ENCODE measurements around the gene DPYSL4.
A peak's percentile ranks its signal among the peaks of the same experiment; 100 is the strongest.

Gene DPYSL4

DNA sequence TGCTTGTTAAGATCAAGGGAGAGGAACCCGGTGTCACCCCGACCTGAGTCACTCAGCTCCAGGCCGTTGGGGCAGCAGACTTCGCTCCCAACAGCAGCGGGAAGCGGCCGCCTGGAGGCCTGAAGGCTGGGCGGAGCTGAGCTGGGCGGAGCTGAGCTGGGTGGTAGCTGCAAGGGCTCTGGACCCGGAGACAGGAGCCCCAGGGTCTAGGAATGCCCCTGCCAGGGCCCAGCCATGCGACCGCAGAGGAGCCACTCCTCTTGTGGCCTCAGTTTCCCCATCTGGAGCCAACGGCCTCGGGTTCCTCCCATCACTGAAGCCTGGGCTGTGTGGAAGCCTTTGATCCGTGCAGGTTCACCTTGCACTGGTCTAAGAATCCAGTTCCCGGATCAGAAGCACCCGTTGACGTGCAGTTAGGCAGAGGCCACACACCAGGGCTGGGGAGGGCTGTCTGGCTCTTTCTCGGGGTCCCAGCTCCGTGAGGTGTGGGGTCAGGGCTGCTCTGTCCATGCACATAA, 21.9 kb upstream of the DPYSL4 start:
- no peak for ATAC-seq

DNA sequence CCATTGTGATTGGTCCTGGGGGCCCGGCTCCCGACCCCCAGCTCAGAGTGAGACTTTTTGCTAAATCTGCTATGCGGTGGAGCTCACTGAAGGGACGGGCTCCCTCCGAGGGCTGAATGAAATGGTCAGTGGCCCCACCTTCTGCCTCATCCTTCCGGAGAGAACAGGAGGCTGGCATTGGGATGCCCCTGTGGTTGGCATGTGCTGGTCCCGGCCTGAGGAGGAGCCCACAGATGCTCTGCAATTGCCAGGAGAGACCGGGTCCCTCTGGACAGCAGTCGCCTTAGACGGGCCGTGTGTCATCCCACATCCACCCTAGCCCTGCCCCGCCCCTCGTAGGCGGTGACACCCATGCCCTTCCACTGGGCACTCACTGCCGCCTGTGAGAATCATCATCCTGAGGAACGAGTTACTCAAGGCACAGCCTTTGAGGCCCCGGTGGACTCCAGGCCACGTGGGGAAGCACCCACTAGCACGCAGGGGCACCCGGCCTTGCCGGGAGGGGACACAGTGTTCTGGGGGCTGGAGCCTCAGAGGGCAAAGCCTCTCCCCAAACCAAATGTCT, 21.2 kb upstream of the DPYSL4 start:
- ATAC-seq, result no peak

DNA sequence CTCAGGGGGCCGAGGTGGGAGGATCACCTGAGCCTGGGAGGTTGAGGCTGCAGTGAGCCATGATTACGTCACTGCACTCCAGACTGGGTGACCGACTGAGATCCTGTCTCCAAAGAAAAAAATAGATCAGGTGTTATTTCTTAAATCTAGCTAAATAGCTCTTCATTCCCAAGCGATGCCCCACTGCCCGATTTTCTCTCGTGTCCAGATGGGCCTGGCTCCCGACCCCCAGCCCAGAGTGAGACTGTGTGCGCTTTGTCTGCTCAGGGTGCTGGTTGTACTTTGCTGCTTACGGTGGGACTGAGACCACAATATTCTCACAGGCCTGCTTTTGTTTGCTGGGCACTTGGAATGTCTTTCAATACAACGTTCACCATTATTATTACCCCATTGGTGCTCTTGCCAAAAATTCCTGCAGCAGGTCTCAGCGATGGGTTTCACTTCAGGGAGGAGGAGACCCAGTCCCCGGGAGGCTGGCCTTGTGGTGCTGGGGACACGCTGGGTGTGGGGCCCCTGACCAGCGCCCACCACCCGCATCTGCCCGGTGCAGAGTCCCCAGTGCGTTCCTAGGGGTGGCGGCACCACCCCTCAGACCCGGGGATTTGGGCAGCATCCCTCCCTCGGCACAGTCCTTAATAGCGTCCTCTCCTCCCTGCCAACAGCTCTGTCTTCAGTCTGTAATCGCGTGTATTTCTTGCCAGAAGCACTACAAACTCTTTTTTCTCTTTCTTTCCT, 20.4 kb upstream of the DPYSL4 start:
- no peak for ATAC-seq

DNA sequence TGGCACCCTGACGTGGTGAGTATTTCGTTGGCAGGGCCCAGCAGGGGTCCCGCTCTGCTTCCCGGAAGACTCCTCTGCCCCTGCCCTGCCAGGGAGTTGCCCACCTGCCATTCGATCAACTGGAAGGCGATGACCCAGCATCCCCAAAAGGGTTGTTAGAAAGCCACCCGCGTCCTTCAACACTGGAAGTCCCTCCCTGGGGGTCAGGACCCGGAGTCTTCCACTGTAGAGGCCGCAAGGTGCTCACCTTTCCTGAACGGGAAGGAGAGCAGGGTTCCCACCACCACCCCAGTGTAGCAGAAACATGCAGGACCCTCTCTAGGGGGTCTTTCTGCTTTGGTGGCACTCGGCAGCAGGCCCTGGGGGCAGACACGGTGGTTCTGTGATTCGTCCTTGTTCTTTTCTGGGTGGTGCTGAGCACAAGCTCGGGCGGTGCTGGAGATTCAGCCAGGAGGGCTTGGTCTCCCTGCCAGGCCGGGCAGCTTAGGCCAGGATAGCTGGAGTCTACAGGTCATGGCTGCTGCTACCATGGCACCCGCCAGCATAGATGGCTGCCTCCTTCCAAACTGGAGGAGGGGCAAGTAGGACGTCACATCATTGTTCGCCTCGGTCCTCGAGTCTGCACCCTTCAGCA, 19.6 kb upstream of the DPYSL4 start:
- no peak for ATAC-seq

DNA sequence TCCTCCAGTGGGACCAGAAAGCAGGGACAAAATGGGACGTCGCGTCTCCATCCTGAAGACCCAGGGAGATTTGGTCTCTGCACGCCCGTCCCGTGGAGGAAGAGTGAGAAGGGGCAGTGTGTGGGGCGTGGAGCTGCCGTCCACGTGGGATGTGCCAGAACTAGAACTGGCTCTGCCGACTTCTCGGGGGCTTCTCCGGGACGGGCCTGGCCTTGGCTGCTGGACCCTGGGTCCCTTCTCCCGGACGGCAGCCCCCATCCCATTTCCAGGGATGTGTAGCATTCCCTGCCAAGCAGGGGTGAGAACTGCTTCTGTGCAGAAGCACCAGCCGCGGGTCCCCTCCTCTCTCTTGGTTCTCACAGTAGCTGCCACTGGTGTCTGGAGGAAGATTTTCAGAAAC, 18.8 kb upstream of the DPYSL4 start:
- ATAC-seq, result no peak

DNA sequence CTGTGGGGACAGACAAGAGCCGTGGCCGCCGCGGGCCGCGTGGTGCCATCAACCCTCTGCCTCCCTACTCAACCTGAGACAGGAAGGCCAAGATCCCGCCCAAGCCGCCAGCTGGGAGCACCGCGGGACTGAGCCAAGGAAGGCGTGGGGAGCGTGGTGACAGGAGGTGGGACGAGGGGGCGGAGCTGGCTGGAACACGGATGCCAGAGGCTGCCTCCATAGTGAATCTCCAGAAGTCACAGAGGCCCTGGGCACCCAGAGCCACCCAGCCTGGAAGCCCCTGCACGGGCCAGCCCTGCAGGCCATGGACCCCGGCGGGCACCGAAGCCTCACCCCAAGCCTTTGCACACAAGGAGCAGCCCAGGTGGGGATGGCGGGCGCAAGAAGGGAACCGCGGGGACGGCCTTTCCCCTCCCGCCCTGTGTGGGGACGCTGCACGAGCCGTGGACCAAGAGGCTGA, 18.1 kb upstream of the DPYSL4 start:
- ATAC-seq, result no peak

DNA sequence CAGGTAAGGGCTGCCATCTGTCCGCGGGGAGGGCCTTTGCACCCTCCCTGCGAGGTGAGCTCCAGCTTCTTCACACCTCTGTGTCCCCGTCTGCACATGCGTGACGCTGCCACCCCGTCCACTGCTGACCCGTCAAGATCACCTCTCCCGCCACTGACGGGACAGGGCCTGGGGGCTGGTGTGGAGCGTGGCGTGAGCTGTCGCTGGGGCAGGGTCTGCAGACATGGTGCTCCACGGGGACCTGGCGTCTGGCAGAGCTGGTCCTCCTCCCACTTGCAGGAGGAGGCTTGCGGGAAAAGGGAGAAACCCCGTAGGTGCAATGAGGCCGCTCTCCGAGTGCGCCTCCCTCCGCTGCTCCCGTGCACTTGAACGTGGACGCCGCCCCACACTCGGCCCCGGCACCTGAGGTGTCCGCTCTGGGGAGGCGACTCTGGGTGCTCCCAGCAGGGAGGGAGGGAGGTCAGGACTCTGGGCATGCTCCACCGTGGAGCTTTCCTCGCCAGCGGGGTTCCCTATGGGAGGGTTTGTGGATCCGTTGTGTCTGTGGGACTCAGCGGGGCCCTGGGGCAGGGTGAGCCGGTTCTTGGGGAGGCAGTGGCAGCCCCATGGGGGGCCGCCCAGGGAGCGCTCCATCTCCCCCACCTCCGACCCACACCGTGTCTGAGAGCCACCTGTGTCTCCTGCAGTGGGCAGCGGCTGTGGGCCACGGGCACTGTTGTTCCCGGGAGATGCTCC, 17.6 kb upstream of the DPYSL4 start:
- no peak for ATAC-seq

DNA sequence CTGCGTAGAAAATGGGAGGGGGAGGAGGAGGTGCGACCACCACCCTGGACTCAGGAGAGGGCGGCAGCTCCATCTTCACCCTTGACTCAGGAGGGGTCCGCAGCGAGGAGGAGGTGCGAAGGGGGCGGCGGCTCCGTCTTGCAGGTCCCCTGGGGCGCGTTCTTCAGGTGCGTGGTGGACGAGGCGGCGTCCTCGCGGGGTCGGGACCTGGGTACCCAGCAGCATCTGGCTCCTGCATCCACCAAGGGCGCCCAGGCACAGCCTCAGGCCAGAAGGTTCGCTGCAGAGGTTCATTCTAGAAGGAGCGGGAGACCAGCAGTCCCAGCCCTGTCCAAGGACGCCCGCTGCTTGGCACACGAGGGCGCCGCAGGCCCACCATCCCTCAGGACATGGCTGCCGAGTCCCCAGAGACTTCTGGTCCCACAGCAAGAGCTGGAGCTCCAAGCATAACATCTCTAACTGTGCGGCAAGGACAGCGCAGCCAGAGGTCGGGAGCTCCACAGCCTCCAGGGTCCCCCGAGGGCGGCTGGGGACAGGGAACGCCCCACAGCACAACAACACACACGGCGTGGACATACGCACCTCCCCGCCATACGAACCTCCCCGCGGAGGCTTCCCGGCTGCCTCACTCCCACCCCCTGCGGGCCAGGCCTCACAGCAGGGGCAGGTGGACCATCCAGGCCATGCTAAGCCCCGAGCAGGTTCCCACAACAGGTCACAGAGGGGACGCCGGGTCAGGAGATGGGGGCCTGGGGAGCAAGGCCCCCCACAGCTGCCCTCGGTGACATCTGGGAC, 16.8 kb upstream of the DPYSL4 start:
- no peak for ATAC-seq

DNA sequence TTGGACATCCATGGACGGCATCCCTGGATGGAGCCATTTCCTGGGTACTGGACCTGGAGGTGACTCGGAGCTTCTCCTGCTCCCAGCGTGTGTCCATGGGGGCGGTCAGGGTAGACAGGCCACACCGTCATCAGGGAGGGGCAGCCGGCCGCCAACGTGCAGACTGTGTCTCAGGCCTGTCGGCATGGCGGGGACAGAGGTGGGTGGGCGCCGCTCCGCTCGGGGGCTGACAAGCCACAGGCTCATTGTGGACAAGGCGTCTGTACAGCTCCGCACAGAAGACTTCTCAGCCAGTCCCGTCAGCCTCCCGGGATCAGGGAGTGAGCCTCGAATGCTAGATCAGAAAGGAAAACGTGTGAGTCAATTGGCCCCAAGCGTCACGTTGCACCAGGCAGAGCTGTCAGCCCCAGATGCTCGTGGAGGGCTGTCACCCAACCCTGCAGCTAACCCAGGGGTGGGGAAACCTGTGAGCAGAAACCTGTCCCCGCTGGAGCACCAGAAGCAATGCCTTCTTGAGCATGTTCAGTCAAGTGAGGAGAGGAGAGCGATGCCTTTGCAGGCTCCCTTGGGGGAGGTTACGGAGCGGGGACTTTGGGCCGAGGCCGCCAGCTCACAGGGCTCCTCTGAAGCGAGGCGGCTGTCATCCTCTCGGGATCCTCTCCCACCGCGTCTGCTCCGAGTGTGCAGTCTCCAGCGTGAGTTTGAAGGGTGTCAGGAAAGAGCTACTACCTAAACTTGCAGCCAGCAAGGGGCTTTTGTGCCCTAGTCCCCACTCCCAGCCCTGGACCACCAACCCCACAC, 16.0 kb upstream of the DPYSL4 start:
- no peak for ATAC-seq

DNA sequence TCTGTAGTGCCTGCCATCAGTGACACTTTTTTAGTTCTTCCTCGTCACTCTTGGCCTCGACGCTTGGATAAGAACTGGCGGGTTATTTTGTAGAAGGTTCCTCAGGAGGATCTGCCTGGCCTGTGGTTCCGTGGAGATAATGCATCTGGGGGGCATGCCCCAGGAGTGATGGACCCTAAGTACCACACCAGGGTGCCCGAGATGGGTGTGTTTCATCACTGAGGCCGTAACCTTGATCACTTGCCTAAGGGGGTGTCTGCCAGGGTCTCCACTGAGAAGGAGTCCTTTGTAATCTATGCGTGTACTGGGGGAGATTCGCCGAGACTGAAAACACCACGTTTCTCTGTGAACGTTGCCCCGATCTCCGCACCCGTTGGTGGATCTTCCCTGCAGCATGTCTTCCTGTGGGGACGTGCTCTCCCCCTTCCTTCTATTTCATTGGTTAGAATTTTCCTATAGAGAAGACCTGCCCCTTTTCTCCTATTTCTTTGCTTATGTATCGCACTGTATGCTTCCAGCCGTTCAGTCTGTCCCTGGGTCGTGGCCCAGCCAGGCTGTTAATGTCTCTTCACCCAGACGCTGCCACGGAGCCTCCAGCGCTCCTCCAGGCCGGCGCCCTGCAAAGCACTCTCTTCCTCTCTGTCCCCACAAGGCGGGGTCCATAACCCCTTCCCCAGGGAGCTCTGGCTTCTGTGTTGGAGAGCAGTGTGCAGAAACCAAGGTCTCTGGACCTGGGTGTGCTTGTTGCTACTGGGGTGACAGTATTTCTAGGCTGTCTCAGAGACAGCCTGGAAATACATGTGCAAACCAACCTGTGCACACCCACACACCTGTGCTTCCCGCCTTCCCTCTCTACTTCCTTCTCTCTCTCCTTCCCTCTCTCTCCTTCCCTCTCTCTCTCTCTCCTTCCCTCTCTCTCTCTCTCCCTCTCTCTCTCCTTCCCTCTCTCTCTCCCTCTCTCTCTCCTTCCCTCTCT, 14.4 kb upstream of the DPYSL4 start:
- ATAC-seq, result no peak

DNA sequence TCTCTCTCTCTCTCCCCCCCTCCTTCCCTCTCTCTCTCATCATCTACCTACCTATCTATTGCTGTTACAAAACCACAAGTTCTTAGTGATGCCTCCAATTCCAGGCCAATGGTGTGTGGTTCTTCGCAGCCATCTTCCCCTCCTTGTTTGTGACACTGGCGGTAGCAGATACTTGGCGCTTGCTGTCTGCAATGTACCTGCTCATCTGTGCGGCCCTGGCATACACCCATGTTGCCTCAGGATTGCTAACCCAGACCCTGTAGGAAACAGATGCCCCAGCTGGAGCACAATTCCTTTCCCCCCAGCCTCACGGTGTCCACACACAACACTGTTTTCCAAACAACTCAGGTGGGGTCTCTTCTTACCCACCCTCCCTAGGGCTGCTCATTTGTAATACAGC, 13.6 kb upstream of the DPYSL4 start:
- no peak for ATAC-seq

DNA sequence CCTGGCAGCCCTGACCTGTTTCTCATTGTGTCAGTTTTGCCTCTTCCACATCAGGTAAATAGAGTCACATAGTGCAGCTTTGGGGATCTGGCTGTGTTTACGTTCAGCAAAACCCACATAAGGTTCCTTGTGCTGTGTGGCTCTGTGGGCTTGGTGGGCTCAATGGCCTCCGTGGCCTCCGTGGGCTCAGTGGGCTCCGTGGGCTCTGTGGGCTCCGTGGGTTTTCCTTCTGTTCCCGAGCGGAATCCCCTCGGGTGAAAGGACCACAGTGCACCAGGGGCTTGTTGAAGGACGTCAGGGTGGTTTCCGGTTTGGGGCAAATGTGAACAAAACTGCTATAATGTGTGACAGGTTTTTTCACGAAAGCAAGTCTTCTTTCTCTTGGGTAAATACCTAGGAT, 12.5 kb upstream of the DPYSL4 start:
- ATAC-seq, result no peak

DNA sequence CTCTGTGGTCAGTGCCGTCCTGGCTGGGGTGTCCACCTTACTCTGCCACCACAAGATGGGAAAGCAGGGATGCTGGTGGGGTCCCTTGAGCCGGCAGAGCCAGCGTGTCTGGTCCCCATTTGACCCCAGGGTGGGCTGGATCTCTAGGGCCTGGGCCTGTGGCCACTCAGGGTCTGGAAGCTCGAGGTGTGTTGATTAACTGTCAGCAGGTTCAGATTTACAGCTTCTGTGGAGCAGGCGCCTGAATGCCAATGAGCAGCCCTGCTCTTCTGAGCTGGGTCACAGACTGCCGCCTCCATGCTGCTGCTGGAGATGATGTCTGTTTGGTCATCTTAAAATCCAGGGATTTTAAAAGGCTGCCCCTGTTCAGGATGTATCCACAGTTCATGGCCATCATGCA, 11.3 kb upstream of the DPYSL4 start:
- no peak for ATAC-seq

DNA sequence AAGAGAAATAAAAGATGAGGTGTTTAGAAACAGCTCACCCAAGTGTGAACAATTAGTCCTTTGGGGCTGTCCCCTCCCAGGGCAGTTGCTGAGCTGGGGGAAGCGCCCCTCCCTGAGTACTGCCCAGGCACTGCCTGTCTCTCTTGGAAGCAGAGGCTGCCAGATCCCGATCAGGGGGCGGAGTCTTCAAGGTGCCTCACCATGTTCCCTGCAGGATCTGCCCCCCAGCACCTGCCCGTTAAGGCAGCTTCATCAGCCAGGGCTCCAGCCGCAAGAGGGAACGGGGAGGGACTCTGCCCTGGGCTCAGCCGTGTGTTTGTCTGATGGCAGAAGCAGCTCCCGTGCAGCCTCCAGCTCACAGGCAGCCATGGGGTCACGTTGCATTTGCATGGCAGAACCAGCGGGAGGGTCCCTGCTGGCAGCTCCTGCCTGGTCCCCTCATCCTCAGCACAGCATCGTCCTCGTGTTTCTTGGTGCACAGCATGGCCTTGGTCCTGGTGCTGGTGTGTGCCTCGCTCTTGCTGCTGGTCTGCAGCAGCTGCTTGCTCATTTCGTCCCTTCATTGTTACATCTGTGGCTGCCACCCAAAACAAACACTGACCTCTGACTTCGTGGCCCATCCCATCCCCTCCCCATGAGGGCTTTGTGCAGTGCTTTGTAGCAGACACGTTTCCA, 10.7 kb upstream of the DPYSL4 start:
- peak; percentile 43 to 51 for ATAC-seq

DNA sequence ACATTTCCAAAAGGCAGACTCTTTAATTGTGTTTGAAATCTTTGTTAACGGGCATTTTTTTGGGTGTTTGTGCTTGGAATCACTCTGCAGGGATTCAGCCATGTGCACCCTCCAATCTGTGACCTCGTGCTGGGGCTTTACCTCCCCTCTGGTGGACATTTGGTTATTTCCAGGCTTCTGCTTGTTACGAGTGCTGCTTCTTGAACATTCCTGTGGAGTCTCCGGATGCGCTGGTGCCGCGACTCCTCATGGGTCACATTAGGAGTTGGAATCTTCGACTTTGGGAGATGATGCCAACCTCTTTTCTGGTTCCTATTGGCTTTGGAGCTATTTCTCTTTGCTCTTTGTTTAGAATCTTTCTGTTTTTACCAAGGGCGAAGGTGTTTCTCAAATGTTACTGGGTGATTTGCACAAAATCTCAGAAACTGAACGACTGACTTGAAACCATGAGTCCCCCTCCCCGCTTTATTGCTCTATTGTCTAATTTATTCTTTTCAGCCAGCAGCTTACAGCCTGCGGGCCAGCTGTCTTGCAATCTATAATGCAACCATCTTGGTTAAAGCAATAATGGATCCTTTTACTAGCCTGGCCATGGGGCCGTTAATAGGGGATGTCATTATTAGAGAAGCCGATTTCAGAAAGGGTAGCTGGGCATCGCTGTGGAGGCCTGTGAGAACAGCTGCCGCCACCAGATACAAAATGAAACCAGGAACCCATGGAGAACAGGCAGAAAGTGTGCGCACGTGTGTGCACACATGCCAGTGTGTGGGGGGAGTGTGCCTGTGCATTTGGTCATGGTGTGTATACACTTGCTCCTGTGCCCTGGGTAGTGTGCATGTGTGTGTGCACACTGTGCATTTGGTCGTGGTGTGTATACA, 9.9 kb upstream of the DPYSL4 start:
- no peak for ATAC-seq

DNA sequence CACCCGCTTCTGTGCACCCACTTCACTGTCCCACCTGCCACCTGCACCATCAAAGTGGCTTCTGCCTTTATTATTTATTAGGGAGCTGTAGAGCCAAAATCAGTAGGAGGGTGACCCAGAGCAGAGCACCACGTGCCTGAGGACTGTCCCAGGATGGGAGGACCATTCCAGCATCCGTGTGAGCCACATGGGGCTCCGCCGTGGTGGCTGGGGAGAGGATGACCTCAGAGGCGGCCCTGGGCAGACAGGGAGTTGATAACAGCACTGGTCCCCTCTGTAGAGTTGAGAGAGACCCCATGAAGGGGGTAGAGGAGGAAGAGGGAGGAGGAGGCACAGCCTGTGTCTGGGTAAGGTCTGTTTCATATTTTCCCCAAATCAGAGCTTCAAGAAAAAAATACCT, 8.7 kb upstream of the DPYSL4 start:
- no peak for ATAC-seq

DNA sequence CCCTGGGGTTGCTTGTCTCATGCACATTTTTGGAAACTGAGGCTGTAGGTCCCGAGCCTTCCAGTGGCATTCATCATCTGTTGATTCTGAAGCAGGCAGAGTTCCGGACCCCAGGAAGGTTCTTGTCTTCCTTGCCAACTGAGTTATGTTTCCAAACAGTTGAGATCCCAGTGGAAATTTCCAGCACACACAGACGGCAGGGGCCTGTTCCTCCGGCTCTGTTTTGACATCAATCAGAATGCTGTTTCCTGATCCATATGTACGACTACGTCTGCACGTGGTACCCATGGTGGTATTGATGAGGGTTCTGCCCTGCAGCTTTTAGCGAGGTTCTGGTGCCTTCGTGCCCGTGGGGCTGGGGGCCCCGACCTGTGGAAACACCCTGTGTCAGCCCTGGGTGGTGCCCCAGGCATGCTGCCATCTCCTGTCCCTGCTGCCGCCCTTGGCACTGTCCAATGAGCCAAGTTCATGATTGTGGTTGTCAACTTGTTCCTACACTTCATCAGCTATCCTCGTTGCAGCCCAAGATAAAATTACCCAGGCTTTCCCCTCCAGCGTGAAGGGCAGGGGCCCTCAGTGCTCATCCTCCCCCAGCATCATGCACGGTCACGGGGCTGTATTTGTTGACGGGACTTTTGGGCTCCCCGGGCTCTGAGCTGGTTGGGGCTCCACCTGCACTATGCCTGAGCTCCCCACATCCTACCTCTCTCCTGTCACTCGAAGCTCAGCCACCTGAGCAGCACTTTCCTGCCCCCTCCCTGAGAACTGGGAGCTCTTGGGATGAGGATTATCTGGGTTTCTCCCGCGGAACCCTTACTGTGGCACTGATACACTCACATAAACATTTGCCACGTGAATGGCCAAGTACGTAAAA, 7.8 kb upstream of the DPYSL4 start:
- no peak for ATAC-seq
